ENCODE data around the gene LY6G5B. TPM values are rescaled to one million over a fixed set of nuclear protein-coding genes. Genes with fewer than 3 reads are reported as not detected.

Gene LY6G5B
- total RNA-seq, 1 experiment from 2014 or later = 5.3 TPM

DNA sequence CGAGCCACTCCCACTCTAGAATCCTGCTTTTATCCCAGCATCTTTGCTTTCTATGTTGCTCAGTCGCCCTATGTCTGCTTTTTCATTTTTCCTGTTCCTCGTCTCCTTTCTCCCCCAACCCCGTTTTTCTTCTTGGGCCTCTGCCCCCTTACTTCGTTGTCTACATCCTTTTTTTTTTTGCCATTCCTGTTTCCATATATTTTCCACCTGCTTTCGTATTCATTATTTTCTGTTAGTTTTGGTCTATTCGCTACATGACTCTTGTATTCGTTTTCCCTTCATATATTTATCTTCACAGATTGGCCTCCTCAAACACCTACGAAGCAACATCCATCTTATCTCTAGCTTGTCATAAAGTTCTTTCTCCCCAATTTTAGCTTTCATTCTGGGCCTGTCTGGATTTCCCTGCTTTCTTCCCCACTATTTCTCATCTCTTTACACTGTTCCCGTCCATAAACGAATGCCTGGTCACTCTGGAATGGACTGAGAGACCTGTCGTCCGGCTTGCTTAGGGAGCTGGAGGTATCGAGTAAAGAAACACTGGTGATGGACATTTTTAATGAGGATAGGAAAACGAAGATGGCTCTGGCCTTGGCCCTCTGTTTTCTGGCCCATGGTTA is 48.3 kb upstream of the LY6G5B start:
- Histone ChIP-seq H3K4me2 (ENCODE audit: low read length) (peak overlapping the region; percentile 98), H3F3A (ENCODE audit: low read length, unreplicated experiment) (no peaks in the 10 kb centered on the region), H3K27me3 (ENCODE audit: low read length) (no peaks in the 10 kb centered on the region), H3K9ac (ENCODE audit: low read length) (peak overlapping the region; percentile 99), H4K20me1 (ENCODE audit: low read length) (peaks cover 24% of the 10 kb centered on the region), H3K79me2 (ENCODE audit: low read length) (peaks cover 52% of the 10 kb centered on the region), H3K4me3 (ENCODE audit: low read length) (peak overlapping the region; percentile 99), H3K36me3 (ENCODE audit: low read depth, low read length) (peaks cover 30% of the 10 kb centered on the region), H3K4me1 (ENCODE audit: insufficient read depth, low read length) (peaks cover 17% of the 10 kb centered on the region), H3K9me3 (ENCODE audit: low read length) (no peaks in the 10 kb centered on the region), H3K9me2 (replicated peaks; ENCODE audit: low read length) (no peaks in the 10 kb centered on the region), H3K27ac (ENCODE audit: low read length) (peak overlapping the region; percentile 79), H2AFZ (ENCODE audit: low read length) (0 out of 2 replicates have a peak overlapping the region, but pooled peaks have one; percentile 58)
- TF ChIP-seq EZH2phosphoT487 (IDR thresholded peaks at IDR 0.05; ENCODE audit: borderline replicate concordance, low read length) (no peak), EZH2 (IDR thresholded peaks at IDR 0.05; ENCODE audit: low read length, unreplicated experiment) (no peak)
- TF ChIP-seq, protein P1, sequence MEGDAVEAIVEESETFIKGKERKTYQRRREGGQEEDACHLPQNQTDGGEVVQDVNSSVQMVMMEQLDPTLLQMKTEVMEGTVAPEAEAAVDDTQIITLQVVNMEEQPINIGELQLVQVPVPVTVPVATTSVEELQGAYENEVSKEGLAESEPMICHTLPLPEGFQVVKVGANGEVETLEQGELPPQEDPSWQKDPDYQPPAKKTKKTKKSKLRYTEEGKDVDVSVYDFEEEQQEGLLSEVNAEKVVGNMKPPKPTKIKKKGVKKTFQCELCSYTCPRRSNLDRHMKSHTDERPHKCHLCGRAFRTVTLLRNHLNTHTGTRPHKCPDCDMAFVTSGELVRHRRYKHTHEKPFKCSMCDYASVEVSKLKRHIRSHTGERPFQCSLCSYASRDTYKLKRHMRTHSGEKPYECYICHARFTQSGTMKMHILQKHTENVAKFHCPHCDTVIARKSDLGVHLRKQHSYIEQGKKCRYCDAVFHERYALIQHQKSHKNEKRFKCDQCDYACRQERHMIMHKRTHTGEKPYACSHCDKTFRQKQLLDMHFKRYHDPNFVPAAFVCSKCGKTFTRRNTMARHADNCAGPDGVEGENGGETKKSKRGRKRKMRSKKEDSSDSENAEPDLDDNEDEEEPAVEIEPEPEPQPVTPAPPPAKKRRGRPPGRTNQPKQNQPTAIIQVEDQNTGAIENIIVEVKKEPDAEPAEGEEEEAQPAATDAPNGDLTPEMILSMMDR (conservative IDR thresholded peaks at IDR 0.05; ENCODE audit: low read depth, low read length) = no peak
- ChIA-PET POLR2A (ENCODE audit: unreplicated experiment) (interaction anchor here (0.8 kb wide), 1 partner anchor 30 kb away, joined by 7 read pairs; no protein-coding TSS in a partner anchor), CTCF (no interaction called here)
- DNase-seq = no peak
- intact Hi-C loops (cut with micrococcal nuclease) = no loop called here
- BruUV-seq (replicated peaks) = TSS peak; percentile 53
- no peak for ATAC-seq

DNA sequence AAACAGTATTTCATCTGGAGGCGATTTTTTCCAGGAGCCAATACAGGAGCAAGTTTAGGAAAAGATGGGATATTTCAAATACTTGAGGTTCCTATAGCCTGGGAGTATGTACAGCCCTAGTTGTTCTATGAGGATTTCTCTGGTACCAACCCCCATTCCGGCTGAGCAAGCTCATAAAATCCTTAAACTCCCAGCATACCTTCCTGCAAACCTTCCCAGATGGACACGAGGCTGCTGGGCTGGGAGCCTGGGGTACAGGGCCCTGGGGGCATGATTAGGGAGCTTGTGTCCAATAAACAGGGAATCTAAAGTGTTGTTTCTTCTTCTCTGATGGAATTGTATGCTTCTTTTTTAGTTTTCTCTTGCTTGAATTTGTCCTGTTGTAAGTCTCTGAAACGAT is 47.8 kb upstream of the LY6G5B start:
- intact Hi-C loops (cut with micrococcal nuclease) = no loop called here
- Histone ChIP-seq H3K4me1 (ENCODE audit: insufficient read depth, low read length) (peaks cover 17% of the 10 kb centered on the region), H4K20me1 (ENCODE audit: low read length) (peaks cover 24% of the 10 kb centered on the region), H3K4me2 (ENCODE audit: low read length) (peak overlapping the region; percentile 98), H3F3A (ENCODE audit: low read length, unreplicated experiment) (no peaks in the 10 kb centered on the region), H3K36me3 (ENCODE audit: low read depth, low read length) (peaks cover 35% of the 10 kb centered on the region), H3K27ac (ENCODE audit: low read length) (peak overlapping the region; percentile 79), H3K9me3 (ENCODE audit: low read length) (no peaks in the 10 kb centered on the region), H3K27me3 (ENCODE audit: low read length) (no peaks in the 10 kb centered on the region), H3K9ac (ENCODE audit: low read length) (peak overlapping the region; percentile 99), H3K9me2 (replicated peaks; ENCODE audit: low read length) (no peaks in the 10 kb centered on the region), H3K79me2 (ENCODE audit: low read length) (peaks cover 52% of the 10 kb centered on the region), H3K4me3 (ENCODE audit: low read length) (peak overlapping the region; percentile 99), H2AFZ (ENCODE audit: low read length) (no peak overlapping the region)
- DNase-seq (peak; percentile 53), ATAC-seq (no peak)
- POLR2A ChIA-PET (ENCODE audit: unreplicated experiment) = interaction anchor here (0.8 kb wide), 1 partner anchor 30 kb away, joined by 7 read pairs; no protein-coding TSS in a partner anchor
- TF ChIP-seq EZH2phosphoT487 (IDR thresholded peaks at IDR 0.05; ENCODE audit: borderline replicate concordance, low read length) = no peak
- TF ChIP-seq, protein P1 (conservative IDR thresholded peaks at IDR 0.05; ENCODE audit: low read depth, low read length) = no peak
- TF ChIP-seq EZH2 (IDR thresholded peaks at IDR 0.05; ENCODE audit: low read length, unreplicated experiment) = no peak
- BruUV-seq (replicated peaks) = no TSS peak
- CTCF ChIA-PET = no interaction called here

GRCh38 chr6:31622684-31623091 is 47.1 kb upstream of the LY6G5B start:
- POLR2A ChIA-PET (ENCODE audit: unreplicated experiment) = interaction anchor here (0.5 kb wide), 1 partner anchor 29 kb away, joined by 4 read pairs; no protein-coding TSS in a partner anchor
- no TSS peak for BruUV-seq (replicated peaks)

More at GRCh38 chr6:31622684-31623091, 47.1 kb upstream of the LY6G5B start:
- TF ChIP-seq EZH2phosphoT487 (IDR thresholded peaks at IDR 0.05; ENCODE audit: borderline replicate concordance, low read length) (no peak), EZH2 (IDR thresholded peaks at IDR 0.05; ENCODE audit: low read length, unreplicated experiment) (no peak)
- TF ChIP-seq, protein P1 (conservative IDR thresholded peaks at IDR 0.05; ENCODE audit: low read depth, low read length) = no peak
- CTCF ChIA-PET = no interaction called here
- ATAC-seq = no peak
- no peak overlapping the region for H2AFZ ChIP-seq (ENCODE audit: low read length)
- no peaks in the 10 kb centered on the region for H3F3A ChIP-seq (ENCODE audit: low read length, unreplicated experiment)
- H3K27me3 ChIP-seq (ENCODE audit: low read length) = no peaks in the 10 kb centered on the region
- H3K9ac ChIP-seq (ENCODE audit: low read length) = peak overlapping the region; percentile 99
- peaks cover 42% of the 10 kb centered on the region for H3K36me3 ChIP-seq (ENCODE audit: low read depth, low read length)
- H3K4me1 ChIP-seq (ENCODE audit: insufficient read depth, low read length) = peaks cover 17% of the 10 kb centered on the region
- peak; percentile 60 for DNase-seq
- peak overlapping the region; percentile 79 for H3K27ac ChIP-seq (ENCODE audit: low read length)
- H3K9me3 ChIP-seq (ENCODE audit: low read length) = no peaks in the 10 kb centered on the region
- H4K20me1 ChIP-seq (ENCODE audit: low read length) = peaks cover 24% of the 10 kb centered on the region
- H3K4me2 ChIP-seq (ENCODE audit: low read length) = peak overlapping the region; percentile 98
- peaks cover 52% of the 10 kb centered on the region for H3K79me2 ChIP-seq (ENCODE audit: low read length)
- intact Hi-C loops (cut with micrococcal nuclease) = no loop called here
- no peaks in the 10 kb centered on the region for H3K9me2 ChIP-seq (replicated peaks; ENCODE audit: low read length)
- H3K4me3 ChIP-seq (ENCODE audit: low read length) = peak overlapping the region; percentile 99

All from PC-3 (cell line).